GM18526 (cell line): ENCODE measurements around the gene KCTD12.

Source experiments
- POLR2A ChIP-seq: IDR thresholded peaks from 3 replicates; pipeline ENCODE4 v1.6.1; 2011; ENCODE audit not compliant: insufficient read length; ENCODE audit errors: extremely low read depth

Gene KCTD12

DNA sequence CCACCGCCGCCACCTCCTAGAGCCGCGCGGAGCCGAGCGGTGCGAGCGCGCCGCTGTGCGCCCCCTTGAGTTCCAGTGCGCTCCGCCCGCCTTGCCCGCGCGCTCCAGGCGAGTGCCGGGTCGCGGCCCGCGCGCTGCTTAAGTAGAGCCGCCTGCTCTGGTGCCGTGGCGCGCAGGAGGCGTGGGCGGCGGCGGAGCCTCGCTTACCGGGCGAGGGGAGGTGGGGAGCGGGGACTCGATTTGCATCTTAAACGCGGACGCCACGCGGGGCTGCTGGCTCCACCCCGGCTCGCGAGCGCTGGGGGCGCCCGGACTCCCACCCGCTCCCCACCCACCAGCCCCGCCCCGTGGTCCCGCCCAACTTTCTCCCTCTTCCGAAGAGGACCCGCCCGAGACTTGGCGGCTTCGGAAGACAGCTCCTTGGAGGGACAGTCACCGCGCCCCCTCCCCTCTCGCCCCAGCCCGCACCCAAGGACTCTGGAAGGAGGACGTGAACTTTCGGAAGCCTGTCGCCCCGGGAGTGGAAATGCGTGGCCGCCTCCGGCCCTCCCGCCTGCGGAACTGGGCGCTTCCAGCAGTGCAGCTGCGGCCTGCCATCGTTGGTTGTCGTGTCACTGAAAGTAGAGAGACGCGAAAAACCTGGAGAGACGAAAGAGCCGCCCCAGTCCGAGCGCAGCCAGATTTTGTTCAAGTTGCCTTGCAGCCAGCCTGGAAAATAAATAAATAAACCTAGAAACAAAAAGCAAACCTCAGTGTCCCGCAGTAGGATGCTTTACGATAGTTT lies at the start of gene KCTD12:
Gene KCTD12 (minus strand): TSS at position 114 of the 784 bp plus-strand sequence. CDS start 257 bp downstream, outside the sequence.
- peak; percentile 81 for TF ChIP-seq POLR2A

DNA sequence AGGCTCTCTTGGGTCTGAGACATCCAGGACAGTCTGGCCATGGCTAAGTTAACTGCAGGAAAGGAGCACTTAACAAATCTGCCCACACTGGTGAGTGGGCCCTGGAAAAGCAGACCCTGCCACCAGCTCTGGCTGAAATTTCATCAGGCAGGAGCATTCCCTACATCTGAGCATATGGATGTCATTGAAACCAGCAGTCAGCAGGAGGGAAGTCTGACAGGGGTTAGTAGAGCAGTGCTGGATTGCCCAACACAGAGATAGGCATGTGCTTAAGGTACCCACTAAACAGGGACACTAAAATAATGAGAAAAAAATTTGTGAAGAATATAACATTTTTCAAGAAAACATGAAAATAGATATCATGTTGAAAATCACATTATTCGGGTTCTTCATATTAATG lies 48.5 kb upstream of the KCTD12 start:
- TF ChIP-seq POLR2A = no peak

DNA sequence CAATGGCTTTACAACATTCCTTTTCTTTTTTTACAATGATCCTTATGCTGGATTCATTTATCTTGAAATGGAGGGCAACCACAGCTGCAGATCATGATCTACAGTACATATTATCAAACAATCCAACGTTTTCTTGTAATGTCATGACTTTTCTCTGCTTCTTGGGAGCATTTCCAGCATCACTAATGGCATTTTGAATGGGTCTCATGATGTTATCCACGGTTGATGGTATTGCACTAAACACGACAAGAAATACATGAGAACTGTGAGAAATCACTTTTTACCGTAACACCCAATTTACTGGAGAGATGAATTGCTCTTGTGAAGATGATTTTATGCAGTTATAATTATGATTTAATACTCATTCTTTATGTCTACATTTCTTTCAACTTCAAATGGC lies 45.9 kb upstream of the KCTD12 start:
- TF ChIP-seq POLR2A = no peak

DNA sequence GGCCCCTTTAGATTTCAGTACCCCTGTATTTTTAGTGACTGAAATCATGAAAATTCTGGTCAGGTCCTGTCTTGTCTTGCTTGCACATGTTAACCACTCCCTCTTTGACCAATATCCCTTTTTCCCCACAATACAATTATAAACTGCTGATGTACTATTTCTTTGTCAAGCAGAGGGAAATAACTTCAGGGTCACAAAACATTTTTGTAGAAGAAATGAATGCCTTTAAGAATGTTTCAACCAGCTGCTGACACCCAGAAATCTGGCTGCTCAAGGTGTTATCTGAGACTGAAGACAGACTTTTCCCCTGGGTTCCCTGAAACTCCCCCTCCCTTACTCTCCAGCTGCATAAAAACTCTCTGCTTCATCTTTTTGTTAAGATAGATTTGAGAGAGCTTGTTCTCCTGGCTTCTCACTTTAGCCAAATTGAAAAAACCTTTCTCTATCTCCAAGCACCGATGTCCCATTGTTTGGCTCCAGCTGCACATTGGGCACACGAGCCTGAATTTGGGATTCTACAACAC lies 43.7 kb upstream of the KCTD12 start:
- no peak for TF ChIP-seq POLR2A

DNA sequence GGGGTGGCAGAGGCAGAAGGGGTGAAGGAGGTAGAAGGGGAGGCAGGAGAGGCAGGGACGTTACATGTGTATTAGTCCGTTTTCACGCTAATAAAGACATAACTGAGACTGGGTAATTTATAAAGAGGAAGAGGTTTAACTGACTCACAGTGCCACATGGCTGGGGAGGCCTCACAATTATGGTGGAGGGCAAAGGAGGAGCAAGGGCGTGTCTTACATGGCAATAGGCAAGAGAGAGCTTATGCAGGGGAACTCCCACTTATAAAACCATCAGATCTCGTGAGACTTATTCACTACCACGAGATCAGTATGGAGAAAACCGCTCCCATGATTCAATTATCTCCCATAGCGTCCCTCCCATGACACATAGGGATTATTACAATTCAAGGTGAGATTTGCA lies 43.1 kb upstream of the KCTD12 start:
- TF ChIP-seq POLR2A = no peak

DNA sequence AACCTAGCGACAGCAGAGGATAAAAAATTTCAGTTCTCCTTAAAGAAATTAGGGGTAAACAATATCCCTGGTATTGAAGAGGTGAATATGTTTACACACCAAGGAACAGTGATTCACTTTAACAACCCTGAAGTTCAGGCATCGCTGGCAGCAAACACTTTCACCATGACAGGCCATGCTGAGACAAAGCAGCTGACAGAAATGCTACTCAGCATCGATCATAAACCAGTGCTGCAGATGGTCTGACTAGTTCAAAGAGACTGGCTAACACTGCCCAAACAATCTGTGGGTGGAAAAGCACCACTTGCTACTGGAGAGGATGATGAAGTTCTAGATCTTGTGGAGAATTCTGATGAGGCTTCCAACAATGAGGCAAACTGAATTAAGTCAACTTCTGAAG lies 42.3 kb upstream of the KCTD12 start:
- TF ChIP-seq POLR2A = no peak

DNA sequence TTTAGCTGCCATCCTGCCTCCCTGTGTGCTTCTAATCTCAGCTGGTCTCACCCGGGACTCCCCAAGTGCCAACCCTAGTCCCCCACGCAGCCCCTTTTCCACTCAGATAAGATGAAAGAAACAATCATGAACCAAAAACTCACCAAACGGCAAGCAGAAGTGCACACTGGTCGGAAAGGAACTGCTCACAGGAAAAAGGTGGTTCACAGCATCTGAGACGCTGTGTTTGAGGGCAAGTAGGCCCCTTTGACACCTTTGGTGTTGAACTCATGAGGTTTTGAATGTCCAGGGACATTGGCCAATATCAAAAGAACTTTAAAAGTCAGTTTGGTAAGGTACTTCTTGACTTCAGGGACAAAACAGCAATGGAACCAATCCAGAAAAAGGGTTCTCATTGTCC lies 41.8 kb upstream of the KCTD12 start:
- no peak for TF ChIP-seq POLR2A

- no peak for TF ChIP-seq POLR2A
Measured at GRCh38 chr13:76925115-76925514, 38.9 kb upstream of the KCTD12 start.

- TF ChIP-seq POLR2A = no peak
Measured at GRCh38 chr13:76921516-76921915, 35.3 kb upstream of the KCTD12 start.

DNA sequence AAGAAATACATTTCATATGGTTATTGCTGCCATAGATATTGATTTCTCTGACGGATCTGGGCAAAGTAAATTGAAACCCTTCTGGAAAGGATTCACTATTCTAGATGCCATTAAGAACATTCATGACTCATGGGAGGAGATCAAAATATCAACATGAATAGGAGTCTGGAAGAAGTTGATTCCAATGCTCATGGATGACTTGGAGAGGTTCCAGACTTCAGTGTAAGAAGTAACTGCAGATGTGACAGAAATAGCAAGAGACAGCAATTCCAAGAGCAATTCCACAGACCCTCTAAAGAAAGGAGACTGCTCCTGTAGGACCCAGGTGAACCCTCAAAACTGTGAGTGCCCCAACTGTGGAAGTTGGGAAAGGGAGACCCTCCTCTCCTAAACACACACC lies 30.9 kb upstream of the KCTD12 start:
- TF ChIP-seq POLR2A = no peak

DNA sequence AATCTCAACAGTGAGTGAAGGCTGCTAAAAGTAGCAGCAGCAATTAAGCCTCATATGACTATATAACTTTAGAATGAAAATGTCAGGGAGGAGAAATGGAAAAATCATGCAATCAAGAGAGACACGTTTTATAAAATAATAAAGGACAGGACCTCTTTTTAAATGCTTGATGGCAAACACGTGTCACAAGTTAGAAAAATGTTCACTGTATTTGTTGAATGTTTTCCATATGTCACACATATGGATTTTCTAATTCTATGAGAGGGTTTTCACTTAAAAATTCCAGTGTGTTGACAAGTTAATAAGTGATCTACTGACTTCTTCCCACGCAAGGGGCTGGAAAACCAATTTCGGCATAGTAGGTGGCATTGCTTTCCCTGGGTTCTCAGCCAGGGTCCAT lies 27.7 kb upstream of the KCTD12 start:
- TF ChIP-seq POLR2A = no peak

DNA sequence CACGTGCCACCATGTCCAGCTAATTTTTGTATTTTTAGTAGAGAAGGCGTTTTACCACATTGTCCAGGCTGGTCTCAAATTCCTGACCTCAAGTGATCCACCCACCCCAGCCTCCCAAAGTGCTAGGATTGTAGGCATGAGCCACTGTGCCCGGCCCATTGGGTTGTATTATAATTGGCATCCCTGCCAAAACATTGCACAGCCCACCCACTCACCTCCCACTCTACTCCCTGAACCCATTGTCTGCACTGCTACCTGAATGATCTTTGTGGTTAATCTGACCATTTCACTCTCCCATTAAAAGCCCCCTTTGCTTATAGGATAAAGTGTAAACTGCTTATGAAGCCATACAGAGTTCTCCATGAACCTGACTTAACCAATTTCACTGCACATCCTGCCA lies 26.3 kb upstream of the KCTD12 start:
- no peak for TF ChIP-seq POLR2A

- TF ChIP-seq POLR2A = no peak
Measured at GRCh38 chr13:76904507-76904906, 18.3 kb upstream of the KCTD12 start.

GRCh38 chr13:76903544-76904162 lies 17.4 kb upstream of the KCTD12 start:
- TF ChIP-seq POLR2A = no peak

DNA sequence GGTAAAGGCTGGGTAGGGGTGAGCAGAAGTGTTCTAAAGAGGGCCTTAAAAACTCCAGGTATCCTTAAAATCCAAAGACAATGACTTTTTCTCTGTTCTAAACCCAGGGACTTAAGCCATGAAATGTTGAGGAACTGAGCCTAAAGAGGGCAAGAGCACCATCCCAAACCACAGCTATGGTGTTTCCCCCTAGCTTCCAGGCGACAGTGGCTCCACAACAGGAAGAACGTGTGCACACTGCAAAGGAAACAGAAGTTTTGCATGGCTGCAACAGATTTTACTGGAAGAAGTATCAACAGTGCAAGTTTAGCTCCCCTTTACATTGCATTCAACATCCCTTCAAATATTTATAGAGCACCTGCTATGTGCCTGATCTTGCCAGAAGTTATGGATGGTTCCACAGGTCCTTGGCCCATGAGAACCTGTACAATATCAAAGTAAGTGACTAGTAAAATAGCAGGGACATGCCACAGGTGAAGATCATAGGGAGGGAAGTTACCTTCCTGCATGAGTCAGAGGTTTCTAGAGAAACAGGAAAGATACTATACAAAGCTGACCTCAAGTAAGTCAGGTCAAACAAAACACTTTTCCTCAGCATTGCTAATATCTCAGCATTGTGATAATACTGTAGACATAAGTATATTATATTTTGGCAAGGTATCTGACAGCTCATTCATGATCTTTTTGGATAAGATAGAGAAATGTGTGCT lies 8.4 kb upstream of the KCTD12 start:
- no peak for TF ChIP-seq POLR2A

DNA sequence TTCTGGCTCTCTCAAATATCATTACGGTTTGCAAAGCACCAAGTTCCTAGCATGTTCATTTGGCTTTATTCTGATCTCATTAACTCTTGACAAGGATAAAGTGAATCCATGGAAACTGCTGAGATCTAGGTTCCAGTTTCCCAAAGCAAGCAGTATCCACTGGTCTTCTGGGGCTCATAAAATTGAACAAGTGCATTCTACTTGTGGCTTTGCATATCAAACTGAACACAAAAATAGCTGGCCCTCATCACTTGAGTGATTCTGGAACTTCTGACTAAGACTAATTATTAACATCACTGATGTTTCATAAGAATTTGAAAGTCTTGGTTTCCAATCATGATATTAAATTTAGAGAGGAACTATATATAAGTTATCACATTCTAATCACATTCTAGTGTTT lies 6.3 kb upstream of the KCTD12 start:
- TF ChIP-seq POLR2A = no peak
